WTC11 (cell line): ENCODE data around the gene RAPGEF1.

Experiments used
- ATF1 ChIP-seq: sonication (generic); formaldehyde crosslinking; IDR thresholded peaks from 2 replicates; pipeline ENCODE4 v1.8.1; 2023; ENCODE audit warnings: mild to moderate bottlenecking, moderate library complexity, missing genetic modification reagents
- CTCF ChIP-seq: fragments of 200-600 bp; IDR thresholded peaks from 2 replicates; pipeline ENCODE4 v1.8.0; 2022; ENCODE audit warnings: antibody characterized with exemption
- NR1H2 ChIP-seq: sonication (generic); formaldehyde crosslinking; IDR thresholded peaks from 2 replicates; pipeline ENCODE4 v1.9.0; 2021; ENCODE audit warnings: mild to moderate bottlenecking, moderate library complexity, missing genetic modification reagents
- ZNF263 ChIP-seq: sonication (generic); formaldehyde crosslinking; IDR thresholded peaks from 2 replicates; pipeline ENCODE4 v1.8.1; 2022; ENCODE audit warnings: low read depth, mild to moderate bottlenecking, moderate library complexity, missing genetic modification reagents

- no peak for TF ChIP-seq ZNF263 (CRISPR knock-in tag)
- TF ChIP-seq NR1H2, result no peak
- no peak for TF ChIP-seq CTCF
- TF ChIP-seq ATF1 (CRISPR knock-in tag), result no peak
Measured at GRCh38 chr9:131554843-131555351, 185.0 kb downstream of the RAPGEF1 start.
